HCT116 (cell line): ENCODE data around the gene WDR64. TPM values are rescaled to one million over a fixed set of nuclear protein-coding genes. Genes with fewer than 3 reads are reported as not detected.
"Not testable (repeated sequence)": the region's sequence is repeated elsewhere in the genome, so short reads cannot be mapped to it uniquely, and the experiment has no call there.

Experiments
- ATAC-seq: fragments of 200-7000 bp; cut with Tn5 transposase; 2 replicates; pipeline ENCODE4 v1.9.1; 2020; ENCODE audit warnings: mild to moderate bottlenecking, moderate library complexity
- BruUV-seq: library from RNA; stranded (reverse); fragments of 400-500 nt; replicated peaks from 2 replicates; lab custom pipeline; 2021; lab: Mats Ljungman, UMichigan
- CTCF ChIA-PET: fragments of 300-600 bp; sonication (Branson Sonifier 250); formaldehyde crosslinking; loops from one replicate; lab custom pipeline; 2021; ENCODE audit warnings: antibody characterized with exemption; lab: Charles Lee
- POLR2A ChIA-PET: fragments of 300-600, 350-600 bp; sonication (Branson Sonifier 250); formaldehyde crosslinking; loops from one replicate; lab custom pipeline; 2021; ENCODE audit warnings: antibody characterized with exemption; lab: Charles Lee
- RAD21 ChIA-PET, 2 experiments: fragments of 300-600 bp; sonication (Branson Sonifier 250); formaldehyde crosslinking; loops; one replicate each; lab custom pipeline; 2023; ENCODE audit warnings: low total read pairs in 2 of 2; ENCODE audit not compliant: uncharacterized antibody in 2 of 2, unreplicated experiment in 2 of 2, low non-redundant PET in 1 of 2; lab: Charles Lee
- DNase-seq: peaks from one replicate; pipeline ENCODE4 v3.0.0-alpha.2; 2010; ENCODE audit warnings: low read depth, low spot score
- H2AFZ ChIP-seq: fragments of 200-600 bp; shearing (Covaris generic), sonication (generic); 2 replicates; pipeline ENCODE4 v1.6.1; 2017; ENCODE audit warnings: low read depth, mixed run types, mixed read lengths, antibody characterized with exemption, low read length; ENCODE audit not compliant: poor library complexity, severe bottlenecking
- H3K27ac ChIP-seq: 2 replicates; pipeline ENCODE4 v1.5.1; 2012; ENCODE audit warnings: low read depth, low read length
- H3K27me3 ChIP-seq: fragments of 200-600 bp; sonication (generic); 2 replicates; pipeline ENCODE4 v1.6.1; 2016; ENCODE audit warnings: mixed run types, low read length, mixed read lengths; ENCODE audit not compliant: insufficient read depth
- H3K36me3 ChIP-seq, 2 experiments: fragments of 200-500 bp in 1 of 2; fragments of 200-600 bp in 1 of 2; sonication (Bioruptor generic) in 1 of 2; sonication (generic) in 1 of 2; 2 replicates each; pipeline versions ENCODE4 v1.5.1 to v1.6.1; 2014 to 2016; ENCODE audit warnings: low read length in 2 of 2, inconsistent platforms in 1 of 2, mixed read lengths in 1 of 2, mixed run types in 1 of 2; ENCODE audit not compliant: insufficient read depth in 2 of 2, control insufficient read depth in 1 of 2
- H3K4me1 ChIP-seq, 2 experiments: fragments of 200-600 bp in 1 of 2; sonication (generic) in 1 of 2; 2 replicates each; pipeline versions ENCODE4 v1.5.1 to v1.6.1; 2012 to 2017; ENCODE audit warnings: low read length in 2 of 2, inconsistent platforms in 1 of 2, mild to moderate bottlenecking in 1 of 2, mixed read lengths in 1 of 2, mixed run types in 1 of 2, moderate library complexity in 1 of 2; ENCODE audit not compliant: insufficient read depth in 2 of 2, control insufficient read depth in 1 of 2
- H3K4me2 ChIP-seq: fragments of 200-600 bp; sonication (generic); 2 replicates; pipeline ENCODE4 v1.6.1; 2017; ENCODE audit warnings: mixed run types, low read length, mixed read lengths
- H3K4me3 ChIP-seq, 2 experiments: fragments of 200-600 bp in 1 of 2; sonication (generic) in 1 of 2; replicated peaks in 1 of 2; 2 replicates each; pipeline ENCODE4 v1.5.1; 2011 to 2016; ENCODE audit warnings: low read length in 2 of 2, control low read depth in 1 of 2, low read depth in 1 of 2, mild to moderate bottlenecking in 1 of 2, mixed read lengths in 1 of 2, mixed run types in 1 of 2
- H3K79me2 ChIP-seq: fragments of 200-600 bp; sonication (generic); 2 replicates; pipeline ENCODE4 v1.6.1; 2017; ENCODE audit warnings: mild to moderate bottlenecking, mixed run types, low read length, moderate library complexity, mixed read lengths; ENCODE audit not compliant: insufficient read depth
- H3K9ac ChIP-seq: fragments of 200-600 bp; sonication (generic); 2 replicates; pipeline ENCODE4 v1.6.1; 2016; ENCODE audit warnings: low read length, mixed read lengths
- H3K9me2 ChIP-seq: fragments of 200-600 bp; sonication (generic), shearing (Covaris generic); 2 replicates; pipeline ENCODE4 v1.6.1; 2017; ENCODE audit warnings: mixed run types, mild to moderate bottlenecking, moderate library complexity; ENCODE audit not compliant: insufficient read depth
- H3K9me3 ChIP-seq, 2 experiments: fragments of 200-500 bp in 1 of 2; fragments of 200-600 bp in 1 of 2; sonication (Bioruptor generic) in 1 of 2; sonication (generic) in 1 of 2; 2 replicates each; pipeline ENCODE4 v1.6.1; 2014 to 2017; ENCODE audit warnings: low read length in 2 of 2, mixed read lengths in 2 of 2, inconsistent platforms in 1 of 2, low read depth in 1 of 2, mild to moderate bottlenecking in 1 of 2, mixed run types in 1 of 2, moderate library complexity in 1 of 2; ENCODE audit not compliant: control insufficient read depth in 1 of 2, insufficient read depth in 1 of 2
- H4K20me1 ChIP-seq: fragments of 200-600 bp; sonication (generic), shearing (Covaris generic); 2 replicates; pipeline ENCODE4 v1.6.1; 2017; ENCODE audit warnings: mixed run types, mild to moderate bottlenecking, moderate library complexity; ENCODE audit not compliant: insufficient read depth
- ATF3 ChIP-seq: IDR thresholded peaks from 2 replicates; pipeline ENCODE4 v1.6.1; 2012
- ELF1 ChIP-seq: IDR thresholded peaks from 2 replicates; pipeline ENCODE4 v1.6.1; 2012; ENCODE audit warnings: low read depth, borderline replicate concordance
- FOSL1 ChIP-seq: IDR thresholded peaks from 2 replicates; pipeline ENCODE4 v1.6.1; 2012; ENCODE audit warnings: low read depth
- REST ChIP-seq: IDR thresholded peaks from 2 replicates; pipeline ENCODE4 v1.6.1; 2012; ENCODE audit warnings: low read depth
- SIN3A ChIP-seq: IDR thresholded peaks from 2 replicates; pipeline ENCODE4 v1.6.1; 2012; ENCODE audit warnings: low read depth
- TCF7L2 ChIP-seq: IDR thresholded peaks from 2 replicates; pipeline ENCODE4 v1.7.0; 2011; ENCODE audit warnings: borderline replicate concordance, inconsistent platforms; ENCODE audit not compliant: insufficient read depth, insufficient read length; ENCODE audit errors: extremely low read depth
- YY1 ChIP-seq: IDR thresholded peaks from 2 replicates; pipeline ENCODE4 v1.6.1; 2011; ENCODE audit warnings: low read length, low read depth, moderate library complexity, mild to moderate bottlenecking; ENCODE audit not compliant: insufficient replicate concordance; ENCODE audit errors: extremely low read depth
- ZFX ChIP-seq: fragments of 450-650 bp; IDR thresholded peaks from 2 replicates; pipeline ENCODE4 v1.6.1; 2017
- intact Hi-C: fragments of 100-400 bp; cut with micrococcal nuclease; formaldehyde crosslinking; loops from 2 replicates; pipeline ENCODE4 v1.10.0; 2022
- total RNA-seq: library from RNA; stranded (reverse); gene quantifications from one replicate; pipeline ENCODE4 v1.2.1, GENCODE V29; 2021; ENCODE audit not compliant: unreplicated experiment

WDR64 gene
- total RNA-seq, 1 experiment from 2014 or later, result not detected

- Histone ChIP-seq H3K4me2 (no peak overlapping the region), H3K27me3 (no peaks in the 10 kb centered on the region), H4K20me1 (no peaks in the 10 kb centered on the region), H3K9me3 (no peaks in the 10 kb centered on the region)
- no TSS peak for BruUV-seq
- TF ChIP-seq YY1 (no peak), ATF3 (no peak), TCF7L2 (no peak), ELF1 (no peak), ZFX (no peak), FOSL1 (no peak), REST (no peak), SIN3A (no peak)
- TF ChIP-seq, all 23 proteins: peak for 0
- Histone ChIP-seq H2AFZ (no peak overlapping the region), H3K79me2 (no peaks in the 10 kb centered on the region), H3K36me3 (no peaks in the 10 kb centered on the region), H3K9ac (no peak overlapping the region), H3K4me3 (no peak overlapping the region), H3K9me2 (no peaks in the 10 kb centered on the region), H3K27ac (no peak overlapping the region), H3K4me1 (no peaks in the 10 kb centered on the region)
- RAD21 ChIA-PET, result no interaction called here
- DNase-seq, result no peak
- POLR2A ChIA-PET, result no interaction called here
- no peak for ATAC-seq
- CTCF ChIA-PET, result no interaction called here
- intact Hi-C loops, result no loop called here
These were observed 6.2 kb downstream of the WDR64 start for GRCh38 chr1:241658081-241658793.

GRCh38 chr1:241659016-241659415, 6.9 kb downstream of the WDR64 start:
- H3K36me3 ChIP-seq, H3K27ac ChIP-seq, BruUV-seq, H3K9me2 ChIP-seq, H3K4me2 ChIP-seq, intact Hi-C loops, POLR2A ChIA-PET, H3K27me3 ChIP-seq, CTCF ChIA-PET, H3K9ac ChIP-seq, H3K9me3 ChIP-seq, H3K4me3 ChIP-seq, H4K20me1 ChIP-seq, H2AFZ ChIP-seq, DNase-seq, RAD21 ChIA-PET, H3K4me1 ChIP-seq, ATAC-seq, H3K79me2 ChIP-seq: not testable (repeated sequence)
